ACC112 (cell line): ENCODE data around the gene NCAPG2.

Experiments used
- H2AFZ ChIP-seq: fragments of 200-600 bp; sonication (generic); one replicate; pipeline ENCODE4 v1.6.0; 2017; ENCODE audit warnings: antibody characterized with exemption, low read length; ENCODE audit not compliant: unreplicated experiment
- H3K27ac ChIP-seq: fragments of 200-600 bp; sonication (generic); 2 replicates; pipeline ENCODE4 v1.5.1; 2014; ENCODE audit warnings: low read depth, mild to moderate bottlenecking, antibody characterized with exemption, low read length, moderate library complexity
- H3K27me3 ChIP-seq: fragments of 200-600 bp; sonication (generic); 2 replicates; pipeline ENCODE4 v1.6.1; 2014; ENCODE audit warnings: mild to moderate bottlenecking, antibody characterized with exemption, low read length, moderate library complexity, mixed read lengths; ENCODE audit not compliant: insufficient read depth
- H3K36me3 ChIP-seq: fragments of 200-600 bp; sonication (generic); 2 replicates; pipeline ENCODE4 v1.6.1; 2016; ENCODE audit warnings: mild to moderate bottlenecking, antibody characterized with exemption, low read length, moderate library complexity, mixed read lengths; ENCODE audit not compliant: insufficient read depth
- H3K4me1 ChIP-seq: fragments of 200-600 bp; sonication (generic); one replicate; pipeline ENCODE4 v1.6.1; 2016; ENCODE audit warnings: low read length, mixed read lengths; ENCODE audit not compliant: insufficient read depth, unreplicated experiment, control insufficient read depth
- H3K4me3 ChIP-seq: fragments of 200-600 bp; sonication (generic); 2 replicates; pipeline ENCODE4 v1.5.1; 2014; ENCODE audit warnings: mild to moderate bottlenecking, low read depth, low read length
- H3K79me2 ChIP-seq: fragments of 200-600 bp; sonication (generic); one replicate; pipeline ENCODE4 v1.6.0; 2016; ENCODE audit warnings: low read length; ENCODE audit not compliant: control insufficient read depth, unreplicated experiment, insufficient read depth

Gene NCAPG2

GRCh38 chr7:158726277-158726807, 21.7 kb upstream of the NCAPG2 start:
- Histone ChIP-seq H3K79me2 (no peaks in the 10 kb centered on the region), H2AFZ (no peak overlapping the region), H3K36me3 (peaks cover 6% of the 10 kb centered on the region; the same call in 1 of the 2 replicates)

GRCh38 chr7:158725506-158725800, 20.8 kb upstream of the NCAPG2 start:
- no peaks in the 10 kb centered on the region for H3K4me1 ChIP-seq
- no peaks in the 10 kb centered on the region for H3K79me2 ChIP-seq
- H2AFZ ChIP-seq = no peak overlapping the region
- no peak overlapping the region for H3K4me3 ChIP-seq
- no peak overlapping the region for H3K27ac ChIP-seq
- H3K36me3 ChIP-seq = 0 out of 2 replicates have a peak, but pooled peaks cover under 1% of the 10 kb centered on the region
- no peaks in the 10 kb centered on the region for H3K27me3 ChIP-seq

More at GRCh38 chr7:158726277-158726807, 21.7 kb upstream of the NCAPG2 start:
- no peak overlapping the region for H3K4me3 ChIP-seq
- no peaks in the 10 kb centered on the region for H3K27me3 ChIP-seq
- H3K4me1 ChIP-seq = no peaks in the 10 kb centered on the region
- no peak overlapping the region for H3K27ac ChIP-seq

- H2AFZ ChIP-seq = no peak overlapping the region
- no peaks in the 10 kb centered on the region for H3K36me3 ChIP-seq
- no peaks in the 10 kb centered on the region for H3K4me1 ChIP-seq
- H3K27ac ChIP-seq = no peak overlapping the region
- H3K4me3 ChIP-seq = no peak overlapping the region
- no peaks in the 10 kb centered on the region for H3K79me2 ChIP-seq
- no peaks in the 10 kb centered on the region for H3K27me3 ChIP-seq
Observed at GRCh38 chr7:158724658-158725505, 20.3 kb upstream of the NCAPG2 start.

- no peak overlapping the region for H3K4me3 ChIP-seq
- no peaks in the 10 kb centered on the region for H3K4me1 ChIP-seq
- H3K27ac ChIP-seq = no peak overlapping the region
- no peaks in the 10 kb centered on the region for H3K79me2 ChIP-seq
- H3K27me3 ChIP-seq = peaks cover 7% of the 10 kb centered on the region; the same call in 1 of the 2 replicates
- no peaks in the 10 kb centered on the region for H3K36me3 ChIP-seq
- no peak overlapping the region for H2AFZ ChIP-seq
Observed at GRCh38 chr7:158723714-158724385, 19.2 kb upstream of the NCAPG2 start.

GRCh38 chr7:158723266-158723665, 18.7 kb upstream of the NCAPG2 start:
- Histone ChIP-seq H2AFZ (no peak overlapping the region), H3K27me3 (peaks cover 7% of the 10 kb centered on the region; the same call in 1 of the 2 replicates), H3K4me3 (no peak overlapping the region), H3K79me2 (no peaks in the 10 kb centered on the region), H3K27ac (no peak overlapping the region), H3K4me1 (no peaks in the 10 kb centered on the region), H3K36me3 (no peaks in the 10 kb centered on the region)

GRCh38 chr7:158722574-158723237, 18.1 kb upstream of the NCAPG2 start:
- H3K79me2 ChIP-seq = no peaks in the 10 kb centered on the region

GRCh38 chr7:158720112-158720511, 15.5 kb upstream of the NCAPG2 start:
- Histone ChIP-seq H3K27me3 (peaks cover 16% of the 10 kb centered on the region; the same call in 1 of the 2 replicates), H2AFZ (no peak overlapping the region), H3K27ac (no peak overlapping the region), H3K36me3 (no peaks in the 10 kb centered on the region), H3K79me2 (no peaks in the 10 kb centered on the region), H3K4me3 (no peak overlapping the region), H3K4me1 (no peaks in the 10 kb centered on the region)

More at GRCh38 chr7:158722574-158723237, 18.1 kb upstream of the NCAPG2 start:
- Histone ChIP-seq H2AFZ (no peak overlapping the region), H3K27ac (no peak overlapping the region), H3K27me3 (peaks cover 11% of the 10 kb centered on the region; the same call in 1 of the 2 replicates), H3K36me3 (no peaks in the 10 kb centered on the region), H3K4me1 (no peaks in the 10 kb centered on the region), H3K4me3 (no peak overlapping the region)

- Histone ChIP-seq H3K36me3 (no peaks in the 10 kb centered on the region), H2AFZ (no peak overlapping the region), H3K4me1 (no peaks in the 10 kb centered on the region), H3K4me3 (no peak overlapping the region), H3K27ac (no peak overlapping the region), H3K79me2 (no peaks in the 10 kb centered on the region), H3K27me3 (peaks cover 16% of the 10 kb centered on the region; the same call in 1 of the 2 replicates)
Observed at GRCh38 chr7:158716802-158717201, 12.2 kb upstream of the NCAPG2 start.

GRCh38 chr7:158710651-158711102, 6.1 kb upstream of the NCAPG2 start:
- Histone ChIP-seq H3K4me3 (no peak overlapping the region), H3K27me3 (no peaks in the 10 kb centered on the region), H3K27ac (peak overlapping the region; percentile 33; the same call in 1 of the 2 replicates), H3K79me2 (no peaks in the 10 kb centered on the region), H3K36me3 (no peaks in the 10 kb centered on the region), H2AFZ (peak overlapping the region; percentile 50), H3K4me1 (peaks cover 5% of the 10 kb centered on the region)

GRCh38 chr7:158707610-158708009, 3.0 kb upstream of the NCAPG2 start:
- H3K79me2 ChIP-seq = peaks cover 20% of the 10 kb centered on the region
- H3K27me3 ChIP-seq = no peaks in the 10 kb centered on the region
- no peaks in the 10 kb centered on the region for H3K36me3 ChIP-seq
- no peak overlapping the region for H3K4me3 ChIP-seq
- H3K4me1 ChIP-seq = peaks cover 18% of the 10 kb centered on the region
- H2AFZ ChIP-seq = no peak overlapping the region
- H3K27ac ChIP-seq = no peak overlapping the region
